HG02623 (cell line): Measurements from ENCODE around the gene ANHX.

Source experiments
- ATAC-seq: cut with Tn5 transposase; IDR thresholded peaks from one replicate; pipeline ENCODE4 v1.9.1; 2021; ENCODE audit warnings: moderate library complexity; ENCODE audit not compliant: unreplicated experiment

Gene ANHX

GRCh38 chr12:133203344-133204263 lies 32.1 kb downstream of the ANHX start:
- ATAC-seq: no peak

GRCh38 chr12:133202493-133203343 lies 33.0 kb downstream of the ANHX start:
- no peak for ATAC-seq

GRCh38 chr12:133201888-133202287 lies 33.8 kb downstream of the ANHX start:
- no peak for ATAC-seq

GRCh38 chr12:133192847-133193246 lies 42.8 kb downstream of the ANHX start:
- ATAC-seq: no peak

- no peak for ATAC-seq
These were observed 45.5 kb downstream of the ANHX start for GRCh38 chr12:133190176-133190575.

- ATAC-seq: peak; percentile 88
These were observed 54.3 kb downstream of the ANHX start, which contains the start of gene ZNF268 for GRCh38 chr12:133181238-133181959. TSS of gene ZNF268 (plus strand) at chr12:133181495. CDS start at chr12:133181998, 503 bp downstream.

GRCh38 chr12:133180669-133181068 lies 55.0 kb downstream of the ANHX start:
- ATAC-seq: no peak

GRCh38 chr12:133174901-133175300 lies 60.8 kb downstream of the ANHX start:
- no peak for ATAC-seq

- ATAC-seq: no peak
These were observed 63.2 kb downstream of the ANHX start for GRCh38 chr12:133172491-133172890.
